ENCODE data around the gene COMMD2. TPM values are rescaled to one million over a fixed set of nuclear protein-coding genes. Genes with fewer than 3 reads are reported as not detected.

Gene COMMD2
- total and polyA plus RNA-seq, 12 donors = 4.6 to 22.9 (median 18.8) TPM

DNA sequence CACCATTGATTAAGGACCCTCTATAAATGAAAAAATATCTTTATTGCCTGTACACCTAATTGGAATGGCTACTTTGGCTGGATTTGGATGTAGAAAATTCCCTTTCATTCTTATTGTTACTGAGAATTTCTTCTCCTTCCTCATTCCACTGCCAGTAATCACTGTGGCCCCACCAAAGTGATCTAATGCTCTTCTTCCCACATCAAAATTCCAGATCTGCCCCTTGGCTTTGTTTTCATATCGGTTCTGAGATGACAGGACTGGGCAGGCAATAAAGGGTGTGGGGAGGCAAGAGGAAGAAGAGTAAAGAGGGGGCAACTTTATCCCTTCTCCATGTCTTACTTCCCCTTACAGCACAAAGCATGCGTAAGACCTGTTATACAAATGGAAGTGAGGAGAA, 38.0 kb upstream of the COMMD2 start:
- H3K36me3 ChIP-seq = no peaks in the 10 kb centered on the region
- intact Hi-C loops (cut with DNase I) = no loop called here
- H3K27me3 ChIP-seq = peaks cover 0 to 30% (median 7%) of the 10 kb centered on the region in 7 donors
- no peak overlapping the region for H3K27ac ChIP-seq
- H3K4me1 ChIP-seq = no peaks in the 10 kb centered on the region
- TF ChIP-seq, protein P1, sequence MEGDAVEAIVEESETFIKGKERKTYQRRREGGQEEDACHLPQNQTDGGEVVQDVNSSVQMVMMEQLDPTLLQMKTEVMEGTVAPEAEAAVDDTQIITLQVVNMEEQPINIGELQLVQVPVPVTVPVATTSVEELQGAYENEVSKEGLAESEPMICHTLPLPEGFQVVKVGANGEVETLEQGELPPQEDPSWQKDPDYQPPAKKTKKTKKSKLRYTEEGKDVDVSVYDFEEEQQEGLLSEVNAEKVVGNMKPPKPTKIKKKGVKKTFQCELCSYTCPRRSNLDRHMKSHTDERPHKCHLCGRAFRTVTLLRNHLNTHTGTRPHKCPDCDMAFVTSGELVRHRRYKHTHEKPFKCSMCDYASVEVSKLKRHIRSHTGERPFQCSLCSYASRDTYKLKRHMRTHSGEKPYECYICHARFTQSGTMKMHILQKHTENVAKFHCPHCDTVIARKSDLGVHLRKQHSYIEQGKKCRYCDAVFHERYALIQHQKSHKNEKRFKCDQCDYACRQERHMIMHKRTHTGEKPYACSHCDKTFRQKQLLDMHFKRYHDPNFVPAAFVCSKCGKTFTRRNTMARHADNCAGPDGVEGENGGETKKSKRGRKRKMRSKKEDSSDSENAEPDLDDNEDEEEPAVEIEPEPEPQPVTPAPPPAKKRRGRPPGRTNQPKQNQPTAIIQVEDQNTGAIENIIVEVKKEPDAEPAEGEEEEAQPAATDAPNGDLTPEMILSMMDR (IDR thresholded peaks at IDR 0.05) = no peak
- ATAC-seq (no peak), DNase-seq (no peak)
- H3K9me3 ChIP-seq = no peaks in the 10 kb centered on the region
- no peak overlapping the region for H3K4me3 ChIP-seq
- WGBS, 2 donors = 69 to 81% methylated on average over 2 of the region's 2 CpGs

DNA sequence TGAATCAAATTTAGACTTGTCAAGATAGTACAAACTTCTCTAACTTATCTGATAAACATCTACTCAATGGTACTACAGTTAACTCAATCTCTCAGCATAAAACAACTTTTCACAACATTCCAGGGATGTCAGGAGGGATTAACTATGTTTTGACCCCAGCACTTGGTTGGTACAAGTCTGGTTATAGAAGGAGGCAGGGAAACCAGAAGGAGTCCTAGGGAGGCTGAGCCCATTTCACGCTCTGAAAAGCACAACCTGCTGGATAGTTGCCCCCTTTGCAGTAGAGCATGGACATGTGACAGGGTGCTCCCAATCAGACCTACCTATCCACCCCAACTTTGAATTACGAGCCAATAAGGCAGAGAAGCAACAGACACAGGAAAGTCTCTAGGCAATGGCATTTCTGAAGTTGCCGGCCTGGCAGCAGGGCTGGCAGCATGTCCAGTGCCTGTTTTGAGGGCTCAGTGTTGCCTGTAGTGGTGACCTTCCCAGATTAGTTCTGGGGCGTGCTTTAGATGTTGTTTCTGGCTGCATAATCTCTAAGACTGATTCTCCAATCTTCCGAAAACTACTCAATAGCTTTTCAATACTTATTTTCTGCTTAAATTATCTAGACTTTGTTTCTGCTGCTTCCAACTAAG, 31.9 kb upstream of the COMMD2 start:
- intact Hi-C loops (cut with DNase I) = no loop called here
- peak overlapping the region in 2 of 10 donors; percentile 43 to 81 for H3K27ac ChIP-seq
- TF ChIP-seq, protein P1 (IDR thresholded peaks at IDR 0.05) = no peak
- peak in 1 of 8 donors; percentile 50 for ATAC-seq
- peaks cover 0 to 37% (median 0%) of the 10 kb centered on the region in 9 donors for H3K4me1 ChIP-seq
- H3K36me3 ChIP-seq = no peaks in the 10 kb centered on the region
- DNase-seq = no peak
- 79 to 86% methylated on average over 5 of the region's 5 CpGs for whole genome bisulfite sequencing, 2 donors
- H3K9me3 ChIP-seq = no peaks in the 10 kb centered on the region
- peaks cover 0 to 4% (median 0%) of the 10 kb centered on the region in 7 donors for H3K27me3 ChIP-seq
- no peak overlapping the region for H3K4me3 ChIP-seq

DNA sequence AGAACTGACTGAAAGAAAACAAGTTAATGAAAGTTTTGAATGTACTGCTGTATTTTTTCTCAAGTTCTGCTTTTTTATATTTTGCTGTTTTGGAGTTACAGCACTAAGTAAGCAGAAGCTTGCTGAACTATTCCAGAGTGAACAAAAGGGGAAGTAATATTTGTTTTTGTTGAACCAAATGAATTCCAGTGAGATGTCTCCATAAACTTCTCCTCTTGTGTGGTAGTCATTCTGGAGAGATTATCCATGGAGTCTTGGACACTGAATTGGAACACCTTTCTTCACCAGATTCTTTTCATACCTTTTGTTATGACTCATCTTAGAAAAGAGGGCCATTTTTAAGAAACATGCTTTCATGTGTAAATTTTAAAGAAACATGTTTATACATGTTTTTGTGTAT, 31.3 kb upstream of the COMMD2 start:
- ATAC-seq = peak in 2 of 8 donors; percentile 46 to 51

GRCh38 chr3:149781741-149782140, 29.5 kb upstream of the COMMD2 start:
- no peak for ATAC-seq
- whole genome bisulfite sequencing, 2 donors = 93 to 95% methylated on average over 3 of the region's 3 CpGs
- intact Hi-C loops (cut with DNase I) = no loop called here
- Histone ChIP-seq H3K27ac (peak overlapping the region in 2 of 10 donors; percentile 40 to 81), H3K36me3 (no peaks in the 10 kb centered on the region), H3K27me3 (no peaks in the 10 kb centered on the region), H3K4me1 (peaks cover 0 to 37% (median 0%) of the 10 kb centered on the region in 9 donors), H3K9me3 (no peaks in the 10 kb centered on the region), H3K4me3 (no peak overlapping the region)
- DNase-seq = no peak
- TF ChIP-seq, protein P1 (IDR thresholded peaks at IDR 0.05) = no peak

More for the DNA sequence above, 31.3 kb upstream of the COMMD2 start:
- Histone ChIP-seq H3K36me3 (no peaks in the 10 kb centered on the region), H3K4me1 (peaks cover 0 to 37% (median 0%) of the 10 kb centered on the region in 9 donors), H3K9me3 (no peaks in the 10 kb centered on the region), H3K27ac (peak overlapping the region in 1 of 10 donors; percentile 81), H3K27me3 (no peaks in the 10 kb centered on the region), H3K4me3 (peak overlapping the region in 1 of 10 donors; percentile 9)
- DNase-seq = no peak
- TF ChIP-seq, protein P1 (IDR thresholded peaks at IDR 0.05) = no peak
- intact Hi-C loops (cut with DNase I) = no loop called here
